ENCODE results near the gene RPS17.
"Not testable (repeated sequence)": the region's sequence is repeated elsewhere in the genome, so short reads cannot be mapped to it uniquely, and the experiment has no call there.

RPS17 gene

GRCh38 chr15:82505842-82506241 lies 34.4 kb downstream of the RPS17 start:
- not testable (repeated sequence) for DNase-seq

- DNase-seq, result not testable (repeated sequence)
Observed at GRCh38 chr15:82504074-82504473, 36.2 kb downstream of the RPS17 start.

GRCh38 chr15:82502700-82503339 lies 37.4 kb downstream of the RPS17 start:
- not testable (repeated sequence) for DNase-seq

GRCh38 chr15:82500772-82501171 lies 39.5 kb downstream of the RPS17 start:
- not testable (repeated sequence) for DNase-seq

GRCh38 chr15:82497978-82498377 lies 42.3 kb downstream of the RPS17 start:
- not testable (repeated sequence) for DNase-seq

- not testable (repeated sequence) for DNase-seq
Observed at GRCh38 chr15:82488250-82488649, 52.0 kb downstream of the RPS17 start.

- DNase-seq, result not testable (repeated sequence)
Observed at GRCh38 chr15:82487045-82487444, 53.2 kb downstream of the RPS17 start.

Data from NCI-H1105 (cell line).